Activated naive CD8-positive, alpha-beta T cell treated with anti-CD3 and anti-CD28 coated beads, Interleukin-2, amount 10 ng/mL, durations not matched to agents 7 days and 5 days (primary cell): ENCODE results near the gene CYP2W1. TPM values are rescaled to one million over a fixed set of nuclear protein-coding genes. Genes with fewer than 3 reads are reported as not detected.

ENCODE experiments used
- microRNA-seq: library from miRNA; unstranded; fragments of <30 nt; microRNA quantifications from one replicate; pipeline ENCODE4 v1.2.0, GENCODE V29; 2022
- total RNA-seq, 2 experiments: library from RNA; stranded (reverse); gene quantifications; one replicate each; pipeline ENCODE4 v1.2.3, GENCODE V29; 2021

CYP2W1 gene
- total RNA-seq, 2 experiments from 2014 or later = not detected

Small RNA genes within 50 kb of the gene (microRNA-seq; reads per million reads assigned to microRNA genes)
- 4,759 reads per million, percentile 90 among the genes with 10 or more reads in this experiment for gene MIR339

Other genes starting within 250 kb of the CYP2W1 start
- gene SUN1, start 150.7 kb upstream of the CYP2W1 start, total RNA-seq = 10 to 100 TPM; 86.3 to 86.7 TPM
- 10 to 100 TPM; 44.1 to 44.7 TPM for gene GET4, start 106.6 kb upstream of the CYP2W1 start, total RNA-seq
- 10 to 100 TPM; 25.0 to 29.8 TPM for gene ADAP1, start 28.5 kb upstream of the CYP2W1 start, total RNA-seq
- gene COX19, start 7.6 kb upstream of the CYP2W1 start, total RNA-seq = 10 to 100 TPM; 26.2 to 29.3 TPM
- 1 to 10 TPM; 2.1 to 4.1 TPM for gene GPR146, start 61.4 kb downstream of the CYP2W1 start, total RNA-seq
- gene GPER1, start 104.9 kb downstream of the CYP2W1 start, total RNA-seq = under 1 TPM; 0.19 to 0.26 TPM
- gene ZFAND2A, start 177.0 kb downstream of the CYP2W1 start, total RNA-seq = 10 to 100 TPM; 31.3 to 33.2 TPM
- gene UNCX, start 249.7 kb downstream of the CYP2W1 start, total RNA-seq = not detected